ENCODE measurements around the gene PAK1IP1. TPM values are rescaled to one million over a fixed set of nuclear protein-coding genes. Genes with fewer than 3 reads are reported as not detected.

Gene PAK1IP1, protein sequence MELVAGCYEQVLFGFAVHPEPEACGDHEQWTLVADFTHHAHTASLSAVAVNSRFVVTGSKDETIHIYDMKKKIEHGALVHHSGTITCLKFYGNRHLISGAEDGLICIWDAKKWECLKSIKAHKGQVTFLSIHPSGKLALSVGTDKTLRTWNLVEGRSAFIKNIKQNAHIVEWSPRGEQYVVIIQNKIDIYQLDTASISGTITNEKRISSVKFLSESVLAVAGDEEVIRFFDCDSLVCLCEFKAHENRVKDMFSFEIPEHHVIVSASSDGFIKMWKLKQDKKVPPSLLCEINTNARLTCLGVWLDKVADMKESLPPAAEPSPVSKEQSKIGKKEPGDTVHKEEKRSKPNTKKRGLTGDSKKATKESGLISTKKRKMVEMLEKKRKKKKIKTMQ
- polyA plus RNA-seq (2012; ENCODE audit: insufficient read length, low read depth) = 33.6 TPM

DNA sequence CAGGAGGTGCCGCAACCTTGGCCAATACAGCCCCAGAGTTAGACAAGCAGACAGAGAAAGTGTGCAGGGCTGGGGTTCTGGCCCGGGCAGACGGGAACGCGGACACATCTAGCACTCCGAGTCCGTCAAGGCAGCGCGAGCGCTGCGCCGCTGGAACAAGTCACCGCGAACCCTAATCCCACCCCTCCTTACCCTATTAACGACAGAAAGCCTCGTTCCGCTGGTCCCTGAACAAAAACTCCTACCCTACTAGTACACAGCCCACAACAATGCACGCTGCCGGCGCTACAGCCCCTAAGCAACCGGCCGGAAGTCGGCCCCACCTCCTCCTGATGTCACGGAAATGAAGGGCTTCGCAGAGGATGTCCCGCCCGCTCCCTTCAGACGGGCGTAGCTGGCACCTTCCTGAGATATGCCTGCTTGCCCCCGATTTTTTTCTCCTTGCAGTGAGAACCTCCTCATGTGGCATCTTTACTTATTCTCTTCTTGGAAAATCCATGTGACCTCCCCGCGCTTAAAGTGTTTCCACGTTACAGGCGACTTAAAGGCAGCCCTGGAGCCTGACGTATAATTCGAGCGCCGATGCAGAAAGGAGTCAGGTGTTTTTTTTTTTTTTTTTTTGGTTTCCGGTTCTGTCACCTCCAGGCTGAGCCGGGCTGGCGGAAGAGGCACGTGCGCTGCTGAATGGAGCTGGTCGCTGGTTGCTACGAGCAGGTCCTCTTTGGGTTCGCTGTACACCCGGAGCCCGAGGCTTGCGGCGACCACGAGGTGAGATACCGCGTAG is at the start of gene PAK1IP1, which contains the start of gene C6orf52:
Gene PAK1IP1 (plus strand): TSS at position 671 of the 784 bp plus-strand sequence. CDS start 14 bp downstream, at position 685.
Gene C6orf52 (minus strand): TSS at position 315 of the 784 bp plus-strand sequence. CDS start 7,066 bp downstream, outside the sequence.
- TF ChIP-seq TAF1 (IDR thresholded peaks at IDR 0.05; ENCODE audit: borderline replicate concordance, insufficient read depth, low read length) (peak; percentile 69; the same call in 1 of the 2 replicates), SIN3A (IDR thresholded peaks at IDR 0.05; ENCODE audit: borderline replicate concordance, insufficient read depth, low read length) (peak; percentile 96), POLR2AphosphoS5 (IDR thresholded peaks at IDR 0.05; ENCODE audit: low read depth, low read length) (peak; percentile 89), FOXP2 (optimal IDR thresholded peaks at IDR 0.05; ENCODE audit: borderline replicate concordance, extremely low read depth, extremely low read length, insufficient read depth) (peak; percentile 50)
- TF ChIP-seq, protein P1, sequence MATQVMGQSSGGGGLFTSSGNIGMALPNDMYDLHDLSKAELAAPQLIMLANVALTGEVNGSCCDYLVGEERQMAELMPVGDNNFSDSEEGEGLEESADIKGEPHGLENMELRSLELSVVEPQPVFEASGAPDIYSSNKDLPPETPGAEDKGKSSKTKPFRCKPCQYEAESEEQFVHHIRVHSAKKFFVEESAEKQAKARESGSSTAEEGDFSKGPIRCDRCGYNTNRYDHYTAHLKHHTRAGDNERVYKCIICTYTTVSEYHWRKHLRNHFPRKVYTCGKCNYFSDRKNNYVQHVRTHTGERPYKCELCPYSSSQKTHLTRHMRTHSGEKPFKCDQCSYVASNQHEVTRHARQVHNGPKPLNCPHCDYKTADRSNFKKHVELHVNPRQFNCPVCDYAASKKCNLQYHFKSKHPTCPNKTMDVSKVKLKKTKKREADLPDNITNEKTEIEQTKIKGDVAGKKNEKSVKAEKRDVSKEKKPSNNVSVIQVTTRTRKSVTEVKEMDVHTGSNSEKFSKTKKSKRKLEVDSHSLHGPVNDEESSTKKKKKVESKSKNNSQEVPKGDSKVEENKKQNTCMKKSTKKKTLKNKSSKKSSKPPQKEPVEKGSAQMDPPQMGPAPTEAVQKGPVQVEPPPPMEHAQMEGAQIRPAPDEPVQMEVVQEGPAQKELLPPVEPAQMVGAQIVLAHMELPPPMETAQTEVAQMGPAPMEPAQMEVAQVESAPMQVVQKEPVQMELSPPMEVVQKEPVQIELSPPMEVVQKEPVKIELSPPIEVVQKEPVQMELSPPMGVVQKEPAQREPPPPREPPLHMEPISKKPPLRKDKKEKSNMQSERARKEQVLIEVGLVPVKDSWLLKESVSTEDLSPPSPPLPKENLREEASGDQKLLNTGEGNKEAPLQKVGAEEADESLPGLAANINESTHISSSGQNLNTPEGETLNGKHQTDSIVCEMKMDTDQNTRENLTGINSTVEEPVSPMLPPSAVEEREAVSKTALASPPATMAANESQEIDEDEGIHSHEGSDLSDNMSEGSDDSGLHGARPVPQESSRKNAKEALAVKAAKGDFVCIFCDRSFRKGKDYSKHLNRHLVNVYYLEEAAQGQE (IDR thresholded peaks at IDR 0.05; ENCODE audit: insufficient read depth in 1 of 2, low read depth in 2 of 2, low read length in 2 of 2) = peak; percentile 7 to 17; a peak in 1 of 4 replicates

DNA sequence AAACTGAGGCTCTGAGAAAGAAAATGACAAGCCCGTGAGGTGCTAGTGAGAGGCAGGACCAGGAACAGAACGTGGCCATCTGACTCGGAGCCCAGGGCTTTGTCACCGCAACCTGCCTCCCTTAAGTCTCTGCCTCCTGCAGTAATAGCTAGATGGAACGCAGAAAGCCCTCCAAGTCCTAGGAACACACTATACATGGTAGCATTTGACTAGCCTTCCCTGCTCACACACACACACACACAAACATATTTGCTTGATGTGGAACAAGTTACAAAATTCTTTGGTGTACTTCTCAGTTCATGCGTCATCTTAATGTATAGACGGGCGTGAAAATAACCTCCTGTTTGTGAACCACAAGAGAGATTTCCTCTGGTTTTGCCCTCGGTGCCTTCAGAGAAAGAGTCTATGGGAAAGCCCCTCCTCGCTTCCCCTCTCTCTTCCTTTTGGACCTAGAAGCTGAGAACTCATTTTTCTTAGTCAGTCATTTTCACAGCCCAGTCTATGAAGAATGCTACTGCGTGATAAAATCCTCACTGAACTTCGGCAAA is 39.2 kb upstream of the PAK1IP1 start:
- TF ChIP-seq SIN3A (IDR thresholded peaks at IDR 0.05; ENCODE audit: borderline replicate concordance, insufficient read depth, low read length) (no peak), FOXP2 (optimal IDR thresholded peaks at IDR 0.05; ENCODE audit: borderline replicate concordance, extremely low read depth, extremely low read length, insufficient read depth) (no peak), TAF1 (IDR thresholded peaks at IDR 0.05; ENCODE audit: borderline replicate concordance, insufficient read depth, low read length) (no peak)
- TF ChIP-seq, protein P1 (IDR thresholded peaks at IDR 0.05; ENCODE audit: insufficient read depth in 1 of 2, low read depth in 2 of 2, low read length in 2 of 2) = no peak

DNA sequence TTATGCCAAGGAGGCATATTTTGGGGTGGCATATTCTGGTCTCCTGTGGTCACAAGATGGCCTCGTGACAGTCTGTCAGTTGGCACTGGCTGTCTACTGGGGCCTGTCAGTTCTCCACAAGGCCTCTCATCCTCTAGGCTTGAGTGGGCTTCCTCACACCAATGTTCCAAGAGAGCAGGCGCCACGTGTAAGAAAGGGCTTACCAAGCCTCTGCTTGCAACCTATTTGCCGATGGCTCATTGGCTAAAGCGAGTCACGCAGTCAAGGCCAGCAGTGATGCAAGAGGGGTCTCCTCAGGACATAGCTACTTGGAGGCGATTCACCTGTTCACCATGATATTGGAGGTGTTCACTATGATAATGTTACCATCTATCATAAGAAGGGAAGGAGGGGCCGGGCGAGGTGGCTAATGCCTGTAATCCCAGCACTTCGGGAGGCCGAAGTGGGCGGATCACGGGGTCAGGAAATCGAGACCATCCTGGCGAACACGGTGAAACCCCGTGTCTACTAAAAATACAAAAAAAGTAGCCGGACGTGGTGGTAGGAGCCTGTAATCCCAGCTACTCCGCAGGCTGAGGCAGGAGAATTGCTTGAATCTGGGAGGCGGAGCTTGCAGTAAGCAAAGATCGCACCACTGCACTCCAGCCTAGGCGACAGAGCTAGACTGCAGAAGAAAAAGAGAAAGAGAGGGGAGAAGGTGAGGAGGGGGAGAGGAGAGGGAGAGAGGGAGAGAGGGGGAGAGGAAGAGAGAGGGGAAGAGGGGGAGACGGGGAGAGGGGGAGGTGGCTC is 35.7 kb upstream of the PAK1IP1 start:
- TF ChIP-seq, protein P1 (IDR thresholded peaks at IDR 0.05; ENCODE audit: insufficient read depth in 1 of 2, low read depth in 2 of 2, low read length in 2 of 2) = no peak

DNA sequence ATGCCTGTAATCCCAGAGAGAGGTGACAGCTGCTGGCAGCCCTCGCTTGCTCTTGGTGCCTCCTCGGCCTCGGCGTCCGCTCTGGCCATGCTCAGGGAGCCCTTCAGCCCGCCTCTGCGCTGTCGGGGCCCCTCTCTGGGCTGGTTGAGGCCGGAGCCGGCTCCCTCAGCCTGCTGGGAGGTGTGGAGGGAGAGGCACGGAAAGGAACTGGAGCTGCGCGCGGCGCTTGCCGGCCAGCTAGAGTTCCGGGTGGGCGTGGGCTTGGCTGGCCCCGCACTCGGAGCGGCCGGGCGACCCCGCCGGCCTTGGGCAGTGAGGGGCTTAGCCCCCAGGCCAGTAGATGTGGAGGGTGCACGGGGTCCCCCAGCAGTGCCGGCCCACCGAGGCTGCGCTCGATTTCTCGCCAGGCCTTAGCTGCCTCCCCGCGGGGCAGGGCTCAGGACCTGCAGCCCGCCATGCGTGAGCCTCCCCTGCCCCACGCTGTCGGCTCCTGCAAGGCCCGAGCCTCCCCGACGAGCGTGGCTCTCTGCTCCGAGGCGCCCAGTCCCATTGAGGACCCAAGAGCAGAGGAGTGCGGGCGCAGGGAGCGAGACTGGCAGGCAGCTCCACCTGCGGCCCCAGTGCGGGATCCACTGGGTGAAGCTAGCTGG is 34.9 kb upstream of the PAK1IP1 start:
- TF ChIP-seq SIN3A (IDR thresholded peaks at IDR 0.05; ENCODE audit: borderline replicate concordance, insufficient read depth, low read length) (peak; percentile 50; the same call in 1 of the 2 replicates), POLR2AphosphoS5 (IDR thresholded peaks at IDR 0.05; ENCODE audit: low read depth, low read length) (peak; percentile 82), TAF1 (IDR thresholded peaks at IDR 0.05; ENCODE audit: borderline replicate concordance, insufficient read depth, low read length) (no peak), FOXP2 (optimal IDR thresholded peaks at IDR 0.05; ENCODE audit: borderline replicate concordance, extremely low read depth, extremely low read length, insufficient read depth) (no peak)
- TF ChIP-seq, protein P1 (IDR thresholded peaks at IDR 0.05; ENCODE audit: insufficient read depth in 1 of 2, low read depth in 2 of 2, low read length in 2 of 2) = no peak

All from PFSK-1 (cell line).